Cardiac muscle cell (in vitro differentiated cells and primary cell): ENCODE data around the gene ADSS1. TPM values are rescaled to one million over a fixed set of nuclear protein-coding genes. Genes with fewer than 3 reads are reported as not detected.

Source experiments
- DNase-seq, 2 donors: peaks; one replicate each; pipeline versions ENCODE4 v3.0.0 to v3.0.0-alpha.2; 2010 to 2017; ENCODE audit warnings: low read depth in 1 of 2, low spot score in 1 of 2
- H3K27ac ChIP-seq: fragments of 200-600 bp; sonication (generic); 2 replicates; pipeline ENCODE4 v1.5.1; 2016
- H3K27me3 ChIP-seq: fragments of 200-600 bp; sonication (generic); 2 replicates; pipeline ENCODE4 v1.6.0; 2016; ENCODE audit warnings: control low read depth
- H3K36me3 ChIP-seq: fragments of 200-600 bp; sonication (generic); 2 replicates; pipeline ENCODE4 v1.5.1; 2016; ENCODE audit warnings: control low read depth
- H3K4me1 ChIP-seq: fragments of 200-600 bp; sonication (generic); 2 replicates; pipeline ENCODE4 v1.8.1; 2017; ENCODE audit warnings: low read depth, mild to moderate bottlenecking, mixed run types
- H3K4me3 ChIP-seq: fragments of 200-600 bp; sonication (generic); 2 replicates; pipeline ENCODE4 v1.5.1; 2016; ENCODE audit warnings: mild to moderate bottlenecking
- H3K9me3 ChIP-seq: fragments of 200-600 bp; sonication (generic); 2 replicates; pipeline ENCODE4 v1.5.1; 2017; ENCODE audit warnings: low read depth, mild to moderate bottlenecking, control low read depth
- polyA plus RNA-seq: library from polyadenylated mRNA; unstranded; fragments of >200 nt; fragmentation: Nextera tagmentation; extraction: Ambion mirVana; gene quantifications from 2 replicates; pipeline ENCODE4 v1.2.1, GENCODE V29; 2016
- total RNA-seq: library from RNA; depleted of rRNA; stranded (reverse); fragments of >200 nt; gene quantifications from 2 replicates; pipeline ENCODE4 v1.2.3, GENCODE V29; 2016
- TF ChIP-seq, protein P1 (sequence below): IDR thresholded peaks from 2 replicates; pipeline ENCODE4 v1.5.1; 2012; ENCODE audit warnings: low read depth, mild to moderate bottlenecking, low read length

Gene ADSS1
- total and polyA plus RNA-seq, 2 experiments from 2014 or later = 53.4 to 63.8 TPM

DNA sequence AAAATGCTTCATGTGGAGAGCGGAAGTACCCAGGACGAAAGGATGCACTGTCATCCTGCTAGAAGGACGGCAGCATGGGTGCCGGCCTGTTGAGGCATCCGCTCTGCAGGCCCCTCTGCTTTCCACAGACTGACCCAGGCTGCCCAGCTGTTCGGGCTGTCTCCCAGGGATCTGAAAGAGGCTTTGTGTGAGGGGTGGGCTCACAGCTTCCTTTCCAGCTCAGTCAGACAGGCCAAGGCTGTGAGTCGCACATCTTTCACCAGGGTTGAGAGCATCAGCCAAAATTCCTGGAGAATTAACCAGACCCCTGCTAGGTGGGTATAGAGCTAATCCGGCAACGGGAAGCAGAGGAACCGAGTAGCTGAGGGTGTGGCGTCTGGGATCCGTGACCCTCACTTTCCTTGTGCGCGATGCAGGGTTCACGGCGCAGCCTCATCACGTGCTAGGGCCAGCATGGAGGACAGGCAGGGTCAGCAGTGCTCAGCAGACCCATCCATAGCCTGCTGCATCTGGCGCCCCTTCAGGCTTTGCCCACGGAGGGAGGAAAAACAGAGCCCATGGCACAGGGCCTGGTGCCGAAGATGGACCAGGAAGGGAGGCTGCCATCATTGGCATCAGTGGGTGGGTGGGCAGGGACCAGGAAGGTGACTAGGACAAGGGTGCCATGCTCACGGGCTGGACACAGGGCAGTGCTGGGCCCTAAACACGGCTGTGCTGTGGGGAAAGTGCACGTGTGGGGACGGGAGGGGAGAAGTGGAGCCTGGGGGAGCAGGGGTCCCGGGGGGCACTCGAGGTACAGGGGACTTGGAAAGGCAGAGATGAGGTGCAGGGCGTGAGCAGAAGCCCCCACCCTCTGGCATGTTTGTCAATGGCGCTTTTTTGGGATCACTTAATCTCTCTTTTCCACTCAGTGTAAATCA is 19.7 kb downstream of the ADSS1 start:
- H3K27me3 ChIP-seq = no peaks in the 10 kb centered on the region
- no peak overlapping the region for H3K4me3 ChIP-seq
- H3K36me3 ChIP-seq = peaks cover 5% of the 10 kb centered on the region
- H3K27ac ChIP-seq = no peak overlapping the region
- no peaks in the 10 kb centered on the region for H3K9me3 ChIP-seq
- no peaks in the 10 kb centered on the region for H3K4me1 ChIP-seq
- DNase-seq = no peak
- TF ChIP-seq, protein P1, sequence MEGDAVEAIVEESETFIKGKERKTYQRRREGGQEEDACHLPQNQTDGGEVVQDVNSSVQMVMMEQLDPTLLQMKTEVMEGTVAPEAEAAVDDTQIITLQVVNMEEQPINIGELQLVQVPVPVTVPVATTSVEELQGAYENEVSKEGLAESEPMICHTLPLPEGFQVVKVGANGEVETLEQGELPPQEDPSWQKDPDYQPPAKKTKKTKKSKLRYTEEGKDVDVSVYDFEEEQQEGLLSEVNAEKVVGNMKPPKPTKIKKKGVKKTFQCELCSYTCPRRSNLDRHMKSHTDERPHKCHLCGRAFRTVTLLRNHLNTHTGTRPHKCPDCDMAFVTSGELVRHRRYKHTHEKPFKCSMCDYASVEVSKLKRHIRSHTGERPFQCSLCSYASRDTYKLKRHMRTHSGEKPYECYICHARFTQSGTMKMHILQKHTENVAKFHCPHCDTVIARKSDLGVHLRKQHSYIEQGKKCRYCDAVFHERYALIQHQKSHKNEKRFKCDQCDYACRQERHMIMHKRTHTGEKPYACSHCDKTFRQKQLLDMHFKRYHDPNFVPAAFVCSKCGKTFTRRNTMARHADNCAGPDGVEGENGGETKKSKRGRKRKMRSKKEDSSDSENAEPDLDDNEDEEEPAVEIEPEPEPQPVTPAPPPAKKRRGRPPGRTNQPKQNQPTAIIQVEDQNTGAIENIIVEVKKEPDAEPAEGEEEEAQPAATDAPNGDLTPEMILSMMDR = no peak

DNA sequence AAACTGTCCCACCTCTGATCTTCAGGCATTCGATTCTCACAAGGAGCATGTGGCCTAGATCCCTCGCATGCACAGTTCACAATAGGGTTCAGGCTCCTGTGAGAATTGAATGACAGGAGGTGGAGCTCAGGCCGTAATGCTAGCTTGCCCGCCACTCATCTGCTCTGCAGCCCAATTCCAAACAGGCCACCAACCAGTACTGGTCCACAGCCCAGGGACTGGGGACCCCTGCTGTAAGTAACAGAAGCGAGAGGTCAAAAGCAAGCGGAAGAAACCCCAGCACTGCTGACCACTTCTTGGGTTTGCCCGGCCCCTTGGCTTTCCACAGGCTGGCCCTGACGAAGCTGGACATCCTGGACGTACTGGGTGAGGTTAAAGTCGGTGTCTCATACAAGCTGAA is 20.5 kb downstream of the ADSS1 start:
- Histone ChIP-seq H3K4me1 (no peaks in the 10 kb centered on the region), H3K27me3 (no peaks in the 10 kb centered on the region), H3K4me3 (no peak overlapping the region), H3K36me3 (peaks cover 5% of the 10 kb centered on the region), H3K9me3 (no peaks in the 10 kb centered on the region), H3K27ac (no peak overlapping the region)
- no peak for DNase-seq
- TF ChIP-seq, protein P1 = no peak

DNA sequence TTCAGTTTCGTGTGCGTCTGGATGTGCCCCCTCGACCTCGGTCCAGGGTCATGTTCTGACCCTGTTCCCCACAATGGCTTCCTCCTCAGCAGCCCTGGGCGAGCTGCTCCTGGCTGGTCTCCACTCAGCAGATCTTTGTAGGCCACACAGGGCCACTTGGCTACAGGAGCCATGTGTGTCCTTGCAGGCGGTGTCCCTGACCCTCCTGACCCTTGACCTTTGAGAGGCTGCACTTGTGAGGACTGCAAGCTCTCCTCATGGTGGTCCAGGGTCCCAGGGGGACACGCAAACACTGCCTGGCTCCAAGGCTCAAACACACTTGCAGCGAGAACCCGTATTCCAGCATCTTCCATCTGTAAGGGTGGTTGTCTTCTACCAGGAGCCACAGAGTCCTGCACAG is 21.4 kb downstream of the ADSS1 start:
- no peaks in the 10 kb centered on the region for H3K27me3 ChIP-seq
- H3K36me3 ChIP-seq = peaks cover 5% of the 10 kb centered on the region
- H3K4me1 ChIP-seq = no peaks in the 10 kb centered on the region
- no peak overlapping the region for H3K27ac ChIP-seq
- no peak overlapping the region for H3K4me3 ChIP-seq
- no peak for DNase-seq
- TF ChIP-seq, protein P1 = no peak
- no peaks in the 10 kb centered on the region for H3K9me3 ChIP-seq

DNA sequence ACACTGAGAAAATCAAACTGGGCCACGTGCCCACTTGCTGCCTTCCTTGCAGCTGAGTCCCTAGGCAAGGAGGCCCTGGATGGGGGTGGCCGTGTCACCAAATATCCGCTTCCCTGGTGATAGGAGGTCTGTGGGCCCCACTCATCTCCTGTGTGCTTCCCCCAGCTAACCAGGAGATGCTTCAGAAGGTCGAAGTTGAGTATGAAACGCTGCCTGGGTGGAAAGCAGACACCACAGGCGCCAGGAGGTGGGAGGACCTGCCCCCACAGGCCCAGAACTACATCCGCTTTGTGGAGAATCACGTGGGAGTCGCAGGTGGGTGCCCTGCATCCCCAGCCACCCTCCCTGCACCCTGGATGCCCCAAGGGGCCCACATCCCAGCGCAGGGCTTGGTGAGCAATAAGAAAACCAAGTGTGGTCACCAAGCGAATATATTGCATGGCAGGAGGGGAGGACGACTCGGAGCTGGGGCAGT is 22.1 kb downstream of the ADSS1 start:
- no peaks in the 10 kb centered on the region for H3K4me1 ChIP-seq
- TF ChIP-seq, protein P1 = no peak
- peaks cover under 1% of the 10 kb centered on the region for H3K36me3 ChIP-seq
- H3K27ac ChIP-seq = no peak overlapping the region
- H3K9me3 ChIP-seq = no peaks in the 10 kb centered on the region
- H3K27me3 ChIP-seq = no peaks in the 10 kb centered on the region
- H3K4me3 ChIP-seq = no peak overlapping the region
- DNase-seq = no peak

DNA sequence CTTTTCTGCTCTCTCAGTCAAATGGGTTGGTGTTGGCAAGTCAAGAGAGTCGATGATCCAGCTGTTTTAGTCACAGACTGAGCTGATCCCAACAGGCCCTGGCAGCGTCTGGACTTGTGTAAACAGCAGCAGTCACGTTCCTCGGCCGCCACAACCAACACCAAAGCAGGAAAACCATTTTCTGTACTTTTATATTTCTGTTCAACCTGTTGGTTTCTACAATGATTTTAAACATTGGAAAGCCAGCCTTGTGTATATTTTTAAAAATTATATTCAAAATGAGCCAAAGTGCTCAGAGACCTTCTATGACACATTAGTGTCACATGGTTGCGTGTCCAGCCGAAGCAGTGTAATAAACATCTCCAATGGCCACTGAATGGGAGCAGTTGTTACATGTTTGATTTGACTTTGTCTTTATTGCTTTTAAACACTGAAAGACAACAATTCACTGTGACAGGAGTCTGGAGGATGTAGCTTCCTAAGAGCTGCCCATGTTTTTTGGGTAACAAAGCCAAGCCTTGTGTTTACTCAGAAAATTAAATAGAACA is 23.0 kb downstream of the ADSS1 start:
- no peaks in the 10 kb centered on the region for H3K27me3 ChIP-seq
- H3K27ac ChIP-seq = no peak overlapping the region
- H3K4me3 ChIP-seq = no peak overlapping the region
- TF ChIP-seq, protein P1 = no peak
- no peaks in the 10 kb centered on the region for H3K36me3 ChIP-seq
- no peaks in the 10 kb centered on the region for H3K9me3 ChIP-seq
- H3K4me1 ChIP-seq = no peaks in the 10 kb centered on the region
- no peak for DNase-seq
